NCI-H1092 treated with DMSO at 0.1 percent for 48 hours (cell line): Measurements from ENCODE around the gene CLIC3.

Experiments used
- DNase-seq: peaks from one replicate; lab custom pipeline; 2025; lab: John Stamatoyannopoulos, UW

Gene CLIC3

GRCh38 chr9:137030538-137031527 is 34.5 kb upstream of the CLIC3 start:
- DNase-seq, result no peak

DNA sequence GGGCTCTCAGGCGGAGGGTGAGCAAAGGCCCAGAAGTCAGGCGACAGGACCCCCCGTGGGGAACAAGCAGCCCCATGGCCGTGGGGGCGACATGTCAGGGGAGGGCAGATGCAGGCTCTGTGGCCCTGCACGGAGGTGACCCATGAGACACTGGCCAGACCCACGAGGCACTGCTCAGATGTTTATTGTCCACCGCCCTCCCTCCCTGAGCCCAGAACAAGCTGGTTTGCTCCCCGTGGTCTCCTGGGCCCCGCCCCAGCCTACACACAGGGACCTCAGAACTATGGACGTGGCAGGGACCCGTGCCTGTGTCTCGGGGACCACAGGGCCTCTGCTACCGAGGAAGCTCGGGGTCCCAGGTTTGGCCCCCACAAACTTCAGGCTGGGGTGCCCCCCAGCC is 33.6 kb upstream of the CLIC3 start:
- no peak for DNase-seq

- DNase-seq, result peak; percentile 49
Observed at GRCh38 chr9:137029058-137029936, 32.9 kb upstream of the CLIC3 start.

GRCh38 chr9:137028263-137029057 is 32.1 kb upstream of the CLIC3 start:
- peak; percentile 44 for DNase-seq

DNA sequence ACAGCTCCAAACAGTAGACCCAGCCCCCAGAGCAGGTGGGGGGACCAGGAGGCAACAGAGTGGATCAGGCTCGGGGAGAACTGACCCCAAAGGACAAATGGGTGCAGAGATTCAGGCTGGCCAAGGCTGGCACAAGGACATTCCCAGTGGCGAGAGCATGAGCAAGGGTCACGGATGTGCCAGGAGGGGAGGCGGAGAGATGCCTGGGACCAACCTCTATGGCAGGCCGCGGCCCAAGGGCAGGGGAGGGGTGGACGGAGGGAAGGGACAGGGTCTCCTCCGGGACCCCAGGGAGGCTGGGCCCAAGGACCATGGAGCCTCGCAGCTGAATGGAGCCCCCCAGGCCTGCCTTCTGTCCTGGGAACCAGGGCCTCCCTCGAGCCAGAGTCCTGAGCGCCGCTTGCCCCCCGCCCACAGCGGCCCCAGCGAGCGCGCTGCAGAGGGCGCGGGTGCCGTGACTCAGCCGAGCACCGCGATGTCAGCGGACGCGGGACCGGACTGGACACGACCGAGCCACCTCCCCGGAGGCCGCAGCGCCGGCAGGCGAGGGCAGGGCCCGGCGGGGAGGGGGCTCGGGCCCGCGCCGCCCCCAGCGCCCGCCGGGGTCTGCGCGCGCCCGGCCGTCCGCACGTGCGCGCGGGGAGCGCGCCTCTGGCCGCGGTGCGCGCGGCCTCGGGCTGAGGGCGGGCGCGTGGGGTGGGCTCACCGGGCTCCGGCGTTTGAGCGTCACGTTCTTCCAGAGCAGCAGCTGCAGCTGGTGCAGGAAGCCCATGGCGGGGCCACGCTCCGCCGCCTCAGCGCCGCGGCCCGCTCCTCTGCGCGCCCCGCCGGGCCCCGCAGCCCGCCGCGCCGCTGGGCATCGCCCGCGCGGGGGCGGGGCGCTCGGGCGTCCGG is 31.2 kb upstream of the CLIC3 start, which contains the start of gene ABCA2:
TSS of gene ABCA2 (minus strand) at position 869 of the 894 bp plus-strand sequence. CDS start at position 772, 97 bp downstream.
- DNase-seq, result no peak

- DNase-seq, result peak; percentile 22
Observed at GRCh38 chr9:137026828-137027227, 30.5 kb upstream of the CLIC3 start.

DNA sequence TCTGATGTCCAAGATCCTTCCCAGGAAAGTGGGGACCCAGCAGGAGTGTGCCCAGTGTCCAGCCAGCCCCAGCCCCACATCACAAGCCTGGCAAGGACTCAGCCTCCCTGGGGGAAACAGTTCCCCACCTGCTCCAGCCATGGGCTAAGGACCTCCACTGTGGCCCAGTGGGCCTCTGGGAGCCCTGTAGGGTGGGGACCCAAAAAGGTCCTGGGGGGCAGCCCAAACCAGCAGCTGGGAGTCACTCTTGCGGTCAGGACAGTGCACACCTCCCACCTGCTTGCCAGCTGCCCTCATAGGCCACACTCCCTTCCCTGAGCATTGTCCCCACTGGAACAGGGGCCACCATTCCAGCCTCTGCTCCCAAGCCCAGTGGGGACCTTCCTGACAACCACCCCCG is 30.0 kb upstream of the CLIC3 start:
- no peak for DNase-seq

DNA sequence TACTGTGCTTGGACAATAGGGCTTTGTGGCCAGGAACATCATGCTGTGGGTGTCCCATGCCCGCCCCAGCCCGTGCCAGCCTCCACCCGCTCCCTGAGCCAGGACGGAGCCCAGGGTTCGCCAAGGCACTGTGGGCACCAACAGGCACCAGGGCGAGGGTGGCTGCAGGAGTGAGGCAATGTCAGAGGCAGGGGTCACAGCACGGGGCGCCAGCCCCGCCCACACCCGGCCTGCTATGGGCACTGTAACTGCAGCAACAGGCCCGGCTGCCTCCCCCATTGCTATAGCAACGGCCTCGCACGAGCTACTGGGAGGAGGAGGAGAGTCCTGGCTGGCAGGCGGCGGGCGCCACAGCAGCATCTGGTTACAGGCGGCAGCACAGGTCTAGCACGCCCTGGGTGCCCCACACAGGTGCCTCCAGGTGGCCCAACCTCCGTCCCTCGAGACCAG is 29.2 kb upstream of the CLIC3 start:
- peak; percentile 21 for DNase-seq

- DNase-seq, result no peak
Observed at GRCh38 chr9:137023583-137023991, 27.2 kb upstream of the CLIC3 start.

- no peak for DNase-seq
Observed at GRCh38 chr9:137023157-137023556, 26.8 kb upstream of the CLIC3 start.

GRCh38 chr9:137022662-137023008 is 26.3 kb upstream of the CLIC3 start:
- DNase-seq, result no peak

- DNase-seq, result no peak
Observed at GRCh38 chr9:137021979-137022661, 25.8 kb upstream of the CLIC3 start.

DNA sequence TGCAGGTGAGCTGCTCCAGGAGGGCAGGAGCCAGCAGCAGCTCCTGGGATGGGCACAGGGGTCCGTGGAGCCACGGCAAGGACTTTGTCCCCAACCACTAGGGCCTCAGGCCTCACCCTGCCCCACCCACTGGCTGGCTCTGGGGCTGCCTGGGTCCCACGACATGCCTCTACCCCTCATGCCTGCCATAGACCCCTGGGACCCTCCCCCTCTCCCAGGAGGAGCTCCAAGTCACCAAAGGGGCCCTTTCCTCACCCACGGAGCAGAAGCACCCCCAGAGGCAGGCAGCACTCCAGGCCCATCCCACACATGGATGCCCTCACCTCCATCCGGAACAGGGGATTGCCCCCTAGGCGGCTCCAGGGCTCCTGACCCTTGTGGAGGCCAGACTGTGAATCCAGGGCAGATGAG is 25.2 kb upstream of the CLIC3 start:
- no peak for DNase-seq

GRCh38 chr9:137020771-137021567 is 24.6 kb upstream of the CLIC3 start:
- DNase-seq, result no peak

- no peak for DNase-seq
Observed at GRCh38 chr9:137019891-137020683, 23.7 kb upstream of the CLIC3 start.

GRCh38 chr9:137018761-137019559 is 22.6 kb upstream of the CLIC3 start:
- no peak for DNase-seq

DNA sequence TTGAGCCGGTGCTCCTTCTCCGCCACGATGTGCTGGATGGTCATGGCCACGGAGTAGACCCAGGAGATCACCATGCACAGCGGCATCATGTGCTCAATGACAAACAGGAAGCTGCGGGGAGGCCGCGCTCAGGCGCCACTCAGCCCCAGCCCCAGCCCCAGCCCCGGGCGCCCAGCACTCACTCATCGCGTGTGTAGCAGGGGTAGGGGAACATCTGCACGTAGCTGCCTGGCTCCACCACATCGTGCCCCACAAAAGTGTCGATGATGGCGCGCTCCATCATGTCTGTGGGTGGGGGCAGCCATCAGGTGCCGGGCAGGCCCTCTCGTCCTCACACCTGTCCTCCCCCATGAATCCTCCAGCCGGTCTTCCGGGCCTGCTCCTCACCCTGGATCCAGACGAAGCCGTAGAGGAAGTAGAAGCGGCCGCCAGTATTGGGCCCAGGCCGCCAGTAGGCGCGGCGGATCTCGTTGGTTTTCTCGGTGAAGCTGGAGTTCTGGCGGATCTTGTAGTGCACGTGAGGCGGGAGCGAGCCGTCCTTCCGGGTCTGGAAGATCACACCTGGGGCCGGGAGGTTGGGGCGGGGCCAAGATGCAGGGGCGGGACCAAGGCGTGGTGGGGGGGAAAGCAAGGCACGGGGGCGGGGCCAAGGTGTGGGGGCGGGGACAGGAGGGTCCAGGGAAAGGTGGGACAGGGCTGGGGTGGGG is 21.6 kb upstream of the CLIC3 start:
- no peak for DNase-seq
